GM12872 (cell line): ENCODE data around the gene ISX.

Experiments used
- CTCF ChIP-seq: IDR thresholded peaks from 3 replicates; pipeline ENCODE4 v1.5.1; 2011; ENCODE audit warnings: low read depth, mild to moderate bottlenecking, low read length, moderate library complexity; ENCODE audit not compliant: insufficient read depth

Gene ISX

DNA sequence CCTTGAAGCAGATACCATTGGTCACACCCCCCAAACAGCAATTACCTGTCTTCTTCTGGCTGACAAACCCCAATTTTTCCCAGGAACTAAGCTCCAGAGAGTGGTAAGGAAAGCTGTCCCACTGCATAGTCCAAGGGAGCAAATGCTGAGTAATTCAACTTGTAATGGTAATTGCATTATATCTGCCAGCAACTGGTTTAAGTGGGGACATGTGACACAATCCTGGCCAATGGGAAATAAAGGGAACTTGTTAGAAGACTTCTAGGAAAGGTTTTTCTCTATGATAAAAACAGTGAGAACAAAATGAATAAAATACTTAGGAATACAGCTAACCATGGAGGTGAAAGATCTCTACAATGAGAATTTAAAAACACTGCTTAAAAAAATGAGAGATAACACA is 9.5 kb upstream of the ISX start:
- TF ChIP-seq CTCF, result no peak

DNA sequence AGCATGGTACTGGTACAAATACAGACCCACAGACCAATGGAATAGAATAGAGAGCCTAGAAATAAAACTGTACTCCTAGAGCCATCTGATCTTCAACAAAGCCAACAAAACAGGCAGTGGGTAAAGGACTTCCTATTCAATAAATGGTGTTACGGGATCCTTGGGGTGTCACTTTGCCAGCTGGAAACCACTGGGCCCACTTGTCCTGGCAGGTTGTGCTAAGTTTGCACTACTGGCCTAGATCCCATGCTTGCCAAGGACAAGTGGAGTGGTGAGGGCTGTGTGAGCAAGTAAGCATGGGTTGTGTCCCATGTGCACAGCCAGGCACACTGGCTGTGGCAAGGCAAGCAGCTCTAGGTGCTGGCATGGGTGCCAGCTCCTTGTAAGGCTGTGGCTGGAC is 8.8 kb upstream of the ISX start:
- no peak for TF ChIP-seq CTCF

GRCh38 chr22:35059632-35060031 is 6.3 kb upstream of the ISX start:
- no peak for TF ChIP-seq CTCF

- TF ChIP-seq CTCF, result no peak
These were observed 1.3 kb upstream of the ISX start for GRCh38 chr22:35064664-35065063.

DNA sequence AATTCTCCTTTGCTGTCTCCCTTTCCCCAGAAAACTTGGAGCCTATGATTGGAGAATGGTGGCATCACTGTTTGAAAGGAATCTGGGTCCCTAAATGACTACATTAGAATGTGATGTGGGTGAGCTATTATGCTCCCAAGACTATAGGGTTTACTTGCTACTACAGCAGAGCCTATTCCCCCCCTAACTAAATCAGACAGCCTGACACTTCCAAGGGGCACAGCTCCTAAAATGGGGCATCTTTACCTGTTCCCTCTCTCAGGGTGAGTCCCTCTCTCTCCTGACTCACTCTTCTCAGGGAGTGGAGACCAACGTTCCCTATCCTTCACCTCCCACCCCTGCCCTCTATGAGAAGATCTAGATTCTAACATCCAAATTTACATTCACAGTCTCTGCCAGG is 775 bp upstream of the ISX start:
- TF ChIP-seq CTCF, result no peak

- TF ChIP-seq CTCF, result no peak
These were observed 810 bp downstream of the ISX start for GRCh38 chr22:35066768-35067167.

DNA sequence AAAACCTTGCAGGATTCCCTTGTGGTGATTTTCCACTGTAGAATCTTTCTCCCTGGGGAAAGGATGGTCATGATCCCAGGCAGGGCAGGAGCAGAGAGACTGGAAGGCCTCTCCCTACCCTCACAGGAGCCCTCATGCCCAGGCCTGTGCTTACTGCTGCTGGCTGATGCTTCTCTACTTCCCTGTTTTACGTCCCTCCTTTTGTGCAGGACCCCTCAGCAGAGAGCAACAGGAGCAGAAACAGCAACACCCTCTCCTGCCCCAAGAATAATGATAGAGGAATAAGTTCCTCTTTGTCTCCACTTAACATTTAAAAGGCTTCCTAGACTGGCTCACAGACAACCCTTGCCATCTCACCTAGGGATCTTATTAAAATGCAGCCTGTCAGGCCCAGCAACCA is 3.6 kb downstream of the ISX start:
- no peak for TF ChIP-seq CTCF
